Jurkat, Clone E6-1 (cell line): ENCODE measurements around the gene PRKAR1B.
"Not testable (repeated sequence)": the region's sequence is repeated elsewhere in the genome, so short reads cannot be mapped to it uniquely, and the experiment has no call there.

ENCODE experiments used
- DNase-seq: peaks from one replicate; pipeline ENCODE4 v3.0.0-alpha.2; 2011; ENCODE audit warnings: low read depth, low spot score
- H3K4me3 ChIP-seq: 2 replicates; pipeline ENCODE4 v1.5.1; 2011; ENCODE audit warnings: mild to moderate bottlenecking, low read length, control low read depth, moderate library complexity

The PRKAR1B gene

DNA sequence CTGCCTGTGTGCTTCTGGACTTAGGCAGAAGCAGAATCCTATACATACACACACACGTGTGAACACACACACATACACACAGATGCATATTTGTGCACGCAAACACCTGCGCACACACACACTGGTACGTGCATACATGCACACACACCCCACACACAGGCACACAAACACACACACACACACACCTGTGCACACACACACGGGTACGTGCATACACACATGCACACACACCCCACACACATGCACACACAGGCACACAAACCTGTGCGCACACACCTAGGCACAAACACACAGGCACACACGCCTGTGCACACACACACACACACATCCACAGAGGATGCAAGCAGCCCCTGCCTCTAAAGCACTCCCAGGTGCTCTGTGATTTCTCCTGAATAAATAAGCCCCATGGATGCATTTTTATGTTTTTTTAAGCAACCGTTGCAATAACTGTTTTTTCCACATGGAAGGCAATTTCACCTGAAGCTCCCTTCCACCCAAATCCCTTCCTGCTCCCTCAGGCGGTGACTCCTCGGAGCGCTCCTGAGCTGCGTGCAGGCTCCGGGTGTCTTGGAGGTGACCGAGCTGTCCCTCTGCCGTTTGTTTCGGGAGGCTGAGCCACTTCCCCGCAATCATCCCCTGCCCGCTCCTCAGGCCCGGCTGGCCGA lies 166.0 kb downstream of the PRKAR1B start:
- H3K4me3 ChIP-seq: no peak overlapping the region
- no peak for DNase-seq

DNA sequence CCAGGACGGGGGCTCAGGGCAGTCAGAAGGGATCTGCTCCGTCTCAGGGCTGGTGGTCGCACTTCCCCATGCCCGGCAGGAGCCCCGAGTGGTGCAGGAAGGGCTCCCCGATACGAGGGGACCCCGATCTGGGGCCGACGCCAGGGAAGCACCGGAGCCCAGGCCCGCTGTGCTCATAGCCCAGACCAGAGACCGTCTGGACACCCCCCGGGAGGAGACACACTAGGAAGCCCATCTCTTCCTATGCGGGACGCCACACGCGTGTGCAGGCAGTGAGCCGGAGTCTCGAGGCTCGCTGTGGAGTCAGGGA lies 167.7 kb downstream of the PRKAR1B start:
- no peak for DNase-seq
- H3K4me3 ChIP-seq: no peak overlapping the region

DNA sequence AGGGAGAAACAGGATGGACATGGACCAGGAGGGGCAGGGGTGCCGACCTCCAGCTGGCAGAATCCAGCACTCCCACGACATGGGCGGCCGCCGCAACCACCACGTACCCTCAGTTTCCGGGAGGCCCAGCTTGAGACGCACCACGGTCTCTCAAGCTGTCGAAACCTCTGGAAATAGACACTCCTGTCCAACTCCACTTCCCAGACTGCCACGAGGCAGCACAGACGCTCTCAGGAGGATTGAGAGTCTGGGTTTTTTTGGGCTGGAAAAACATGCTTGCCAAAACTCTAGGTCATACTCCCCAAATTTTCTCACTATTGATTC lies 169.6 kb downstream of the PRKAR1B start:
- no peak overlapping the region for H3K4me3 ChIP-seq
- DNase-seq: no peak

GRCh38 chr7:556837-557557 lies 170.1 kb downstream of the PRKAR1B start:
- H3K4me3 ChIP-seq: no peak overlapping the region
- no peak for DNase-seq

GRCh38 chr7:556291-556826 lies 170.7 kb downstream of the PRKAR1B start:
- no peak overlapping the region for H3K4me3 ChIP-seq
- DNase-seq: no peak

- DNase-seq: no peak
Measured at GRCh38 chr7:555551-556160, 171.4 kb downstream of the PRKAR1B start.

DNA sequence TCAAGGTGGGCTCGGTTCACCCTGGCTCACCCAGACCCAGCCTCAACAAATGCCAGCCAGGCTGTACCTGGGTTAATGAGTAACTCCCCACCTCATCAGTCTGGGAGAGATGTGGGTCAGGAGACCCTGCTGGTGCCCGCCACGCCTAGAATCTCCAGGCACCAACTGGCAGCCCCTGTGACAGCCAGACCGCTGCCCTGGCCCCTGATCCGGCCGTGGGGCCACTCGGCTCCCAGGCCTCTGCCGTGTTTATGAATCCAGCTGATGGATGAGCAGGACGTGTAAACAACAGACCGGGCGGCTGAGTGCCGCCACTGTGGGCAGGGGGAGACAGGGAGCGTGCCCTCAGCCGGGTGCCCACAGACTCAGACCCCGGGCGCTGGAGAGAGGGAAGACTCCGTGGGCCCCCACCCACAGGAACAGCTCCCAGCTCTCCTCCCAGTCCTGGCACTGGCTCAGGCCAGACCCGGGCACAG lies 173.4 kb downstream of the PRKAR1B start:
- DNase-seq: no peak
- no peak overlapping the region for H3K4me3 ChIP-seq

More at GRCh38 chr7:555551-556160, 171.4 kb downstream of the PRKAR1B start:
- H3K4me3 ChIP-seq: no peak overlapping the region

DNA sequence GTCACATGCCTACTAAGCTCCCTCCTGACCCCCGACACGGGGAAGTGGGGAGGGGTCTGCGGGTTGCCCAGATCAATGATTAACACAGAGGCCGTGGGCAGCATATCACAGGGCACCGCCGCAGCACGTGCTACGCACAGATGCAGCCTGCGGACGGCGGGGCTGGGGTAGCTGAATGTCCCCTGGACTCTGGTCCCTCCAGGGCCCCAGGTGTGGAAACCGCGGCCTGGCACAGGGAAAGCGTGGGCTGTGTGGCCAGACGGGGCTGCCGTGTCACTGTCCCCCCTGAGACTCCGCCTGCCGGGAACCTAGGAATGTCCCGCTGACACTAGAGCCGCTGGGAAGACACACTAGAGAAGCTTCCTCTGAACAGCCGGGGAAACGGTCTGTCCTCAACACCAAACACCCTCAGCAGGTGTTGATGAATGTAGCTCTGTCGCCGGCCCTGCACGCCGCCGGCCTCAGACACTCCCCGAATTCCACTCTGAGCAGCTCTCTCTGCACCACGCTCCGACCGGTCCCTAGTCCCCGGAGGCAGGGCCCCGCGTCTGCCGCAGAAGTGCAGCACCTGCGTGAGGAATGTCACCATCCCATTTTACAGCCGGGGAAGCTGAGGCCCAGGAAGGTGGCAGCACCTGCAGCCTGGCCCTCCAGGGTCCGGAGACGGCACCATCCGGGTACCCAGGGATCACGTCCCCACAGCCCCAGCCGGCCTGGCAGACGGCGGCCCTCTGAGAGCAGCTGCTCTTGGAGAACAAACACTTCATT lies 174.0 kb downstream of the PRKAR1B start:
- no peak for DNase-seq
- H3K4me3 ChIP-seq: no peak overlapping the region

- DNase-seq, H3K4me3 ChIP-seq: not testable (repeated sequence)
Measured at GRCh38 chr7:552151-552867, 174.8 kb downstream of the PRKAR1B start.

DNA sequence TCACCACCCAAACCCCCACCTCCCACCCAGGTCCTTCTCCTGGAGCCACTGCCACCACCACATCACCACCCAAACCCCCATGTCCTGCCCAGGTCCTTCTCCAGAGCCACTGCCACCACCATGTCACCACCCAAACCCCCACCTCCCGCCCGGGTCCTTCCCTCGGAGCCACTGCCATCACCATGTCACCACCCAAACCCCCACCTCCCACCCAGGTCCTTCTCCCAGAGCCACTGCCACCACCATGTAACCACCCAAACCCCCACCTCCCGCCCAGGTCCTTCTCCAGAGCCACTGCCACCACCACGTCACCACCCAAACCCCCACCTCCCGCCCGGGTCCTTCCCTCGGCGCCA lies 175.5 kb downstream of the PRKAR1B start:
- H3K4me3 ChIP-seq, DNase-seq: not testable (repeated sequence)

DNA sequence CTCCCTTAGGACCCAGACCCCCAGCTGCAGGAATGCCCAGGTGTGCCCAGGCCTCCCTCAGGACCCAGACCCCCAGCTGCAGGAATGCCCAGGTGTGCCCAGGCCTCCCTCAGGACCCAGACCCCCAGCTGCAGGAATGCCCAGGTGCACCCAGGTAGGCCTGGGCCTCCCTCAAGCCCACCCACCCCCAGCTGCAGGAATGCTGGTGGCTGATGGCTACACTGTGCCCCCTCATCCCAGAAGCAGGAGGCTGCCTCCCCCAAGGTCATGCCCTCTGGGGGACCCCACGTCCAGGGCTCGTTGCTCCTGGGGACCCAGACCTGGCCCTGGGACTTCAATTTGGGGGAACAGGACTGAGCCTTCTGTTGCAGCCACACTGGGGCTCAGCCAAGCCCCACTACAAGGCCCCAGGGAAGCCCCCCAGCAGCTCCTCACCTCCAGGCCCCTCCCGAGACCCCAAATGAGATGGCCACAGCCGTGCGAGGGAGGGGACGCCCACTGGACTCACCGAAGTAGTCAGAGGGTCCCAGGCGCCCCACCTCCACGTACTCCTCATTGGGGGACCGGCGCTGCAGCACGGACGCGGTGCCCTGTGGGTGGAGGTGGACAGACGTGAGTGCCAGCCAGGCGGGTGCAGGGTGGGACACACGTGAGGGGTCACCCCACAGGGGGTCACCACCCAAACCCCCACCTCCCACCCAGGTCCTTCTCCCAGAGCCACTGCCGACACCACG lies 176.0 kb downstream of the PRKAR1B start:
- no peak for DNase-seq
- no peak overlapping the region for H3K4me3 ChIP-seq

GRCh38 chr7:549891-550625 lies 177.0 kb downstream of the PRKAR1B start:
- no peak overlapping the region for H3K4me3 ChIP-seq
- no peak for DNase-seq

GRCh38 chr7:549066-549890 lies 177.8 kb downstream of the PRKAR1B start:
- no peak for DNase-seq
- no peak overlapping the region for H3K4me3 ChIP-seq

DNA sequence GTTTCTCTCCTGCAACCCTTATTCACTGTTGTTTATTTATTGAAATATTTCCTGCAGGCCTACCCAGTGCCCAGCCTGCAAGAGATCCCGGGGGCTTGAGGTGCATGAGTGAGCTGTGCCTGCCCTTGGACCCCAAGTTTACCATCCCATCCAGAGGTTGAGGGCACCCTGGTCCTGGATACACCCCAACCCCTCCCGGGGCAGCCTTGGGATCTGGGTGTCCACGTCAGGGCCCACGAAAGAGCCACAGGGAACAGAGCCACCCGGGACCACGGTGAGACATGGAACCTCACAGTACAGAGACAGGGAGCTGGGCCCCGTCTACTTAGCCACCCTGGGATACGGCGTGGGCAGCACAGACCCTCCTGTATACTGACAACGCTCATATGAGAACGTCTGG lies 178.7 kb downstream of the PRKAR1B start:
- no peak for DNase-seq
- no peak overlapping the region for H3K4me3 ChIP-seq

DNA sequence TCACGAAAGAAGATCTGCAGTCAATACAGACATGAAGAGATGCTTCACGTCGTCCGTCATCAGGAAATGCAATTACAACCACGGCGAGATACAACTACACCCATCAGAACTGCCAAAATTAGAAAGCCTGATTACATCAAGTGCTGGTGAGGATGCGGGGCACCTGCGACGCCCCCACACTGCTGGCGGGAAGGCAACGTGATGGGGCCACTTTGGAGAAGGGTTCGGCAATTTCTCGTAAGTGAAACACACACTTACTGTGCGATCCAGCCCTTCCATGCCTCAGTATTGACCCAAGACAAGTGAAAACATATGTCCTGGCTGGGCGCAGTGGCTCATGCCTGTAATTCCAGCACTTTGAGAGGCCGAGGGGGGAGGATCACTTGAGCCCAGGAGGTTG lies 181.6 kb downstream of the PRKAR1B start:
- H3K4me3 ChIP-seq: no peak overlapping the region
- no peak for DNase-seq

DNA sequence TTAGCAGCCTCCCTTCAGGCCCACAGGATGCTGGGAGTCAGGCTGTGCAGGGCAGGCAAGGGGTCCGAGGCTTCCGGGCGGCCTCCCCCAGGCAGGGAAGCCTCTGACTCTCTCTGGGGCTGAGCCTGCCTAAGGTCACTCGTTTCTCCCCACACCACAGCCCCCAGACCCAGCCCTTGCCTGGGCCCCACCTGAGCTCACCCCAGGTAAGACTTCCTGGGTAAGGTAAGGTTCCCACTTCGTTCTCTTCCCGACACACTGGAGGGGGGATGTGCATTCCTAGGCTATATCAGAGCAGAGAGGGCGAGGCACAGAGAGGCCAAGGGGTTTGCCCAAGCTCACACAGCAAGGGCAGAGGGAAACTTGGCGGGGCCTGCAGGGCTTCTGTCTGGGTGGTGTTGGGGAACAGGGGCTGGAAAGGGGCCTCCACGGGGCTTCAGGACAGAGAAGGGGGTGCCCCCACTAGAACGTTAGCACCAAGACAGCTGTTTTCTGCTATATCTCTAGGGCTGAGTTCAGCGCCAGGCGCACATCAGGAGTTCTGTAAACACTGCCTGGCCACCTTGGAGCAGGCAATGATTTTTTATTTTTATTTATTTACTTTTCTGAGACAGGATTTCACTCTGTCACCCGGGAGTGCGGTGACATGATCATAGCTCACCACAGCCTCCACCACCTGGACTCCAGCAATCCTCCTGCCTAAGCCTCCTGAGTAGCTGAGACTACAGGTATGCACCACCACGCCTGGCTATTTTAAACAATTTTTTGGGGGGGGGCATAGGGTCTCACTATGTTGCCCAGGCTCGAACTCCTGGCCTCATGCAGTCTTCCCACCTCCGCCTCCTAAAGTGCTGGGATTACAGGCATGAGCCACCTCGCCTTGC lies 182.5 kb downstream of the PRKAR1B start:
- DNase-seq: no peak

More for the DNA sequence above, 182.5 kb downstream of the PRKAR1B start:
- no peak overlapping the region for H3K4me3 ChIP-seq
